Coronary artery (tissue), 2 donors: ENCODE measurements around the gene DHRS2.
"Not testable (repeated sequence)": the region's sequence is repeated elsewhere in the genome, so short reads cannot be mapped to it uniquely, and the experiment has no call there.

Experiments used
- DNase-seq: peaks from one replicate; pipeline ENCODE4 v3.0.0-alpha.2; 2017; ENCODE audit warnings: low spot score
- H3K27ac ChIP-seq, 2 donors: fragments of 200-600 bp; sonication (generic); one replicate each; pipeline ENCODE4 v1.5.1; 2016 to 2019
- H3K4me3 ChIP-seq: fragments of 200-600 bp; sonication (generic); 2 replicates; pipeline ENCODE4 v1.5.1; 2016; ENCODE audit warnings: mild to moderate bottlenecking, moderate library complexity
- TF ChIP-seq, protein P1 (sequence below): fragments of 200-600 bp; sonication (generic); IDR thresholded peaks from one replicate; pipeline ENCODE4 v1.5.1; 2019; ENCODE audit warnings: antibody characterized with exemption

The DHRS2 gene, protein sequence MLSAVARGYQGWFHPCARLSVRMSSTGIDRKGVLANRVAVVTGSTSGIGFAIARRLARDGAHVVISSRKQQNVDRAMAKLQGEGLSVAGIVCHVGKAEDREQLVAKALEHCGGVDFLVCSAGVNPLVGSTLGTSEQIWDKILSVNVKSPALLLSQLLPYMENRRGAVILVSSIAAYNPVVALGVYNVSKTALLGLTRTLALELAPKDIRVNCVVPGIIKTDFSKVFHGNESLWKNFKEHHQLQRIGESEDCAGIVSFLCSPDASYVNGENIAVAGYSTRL

DNA sequence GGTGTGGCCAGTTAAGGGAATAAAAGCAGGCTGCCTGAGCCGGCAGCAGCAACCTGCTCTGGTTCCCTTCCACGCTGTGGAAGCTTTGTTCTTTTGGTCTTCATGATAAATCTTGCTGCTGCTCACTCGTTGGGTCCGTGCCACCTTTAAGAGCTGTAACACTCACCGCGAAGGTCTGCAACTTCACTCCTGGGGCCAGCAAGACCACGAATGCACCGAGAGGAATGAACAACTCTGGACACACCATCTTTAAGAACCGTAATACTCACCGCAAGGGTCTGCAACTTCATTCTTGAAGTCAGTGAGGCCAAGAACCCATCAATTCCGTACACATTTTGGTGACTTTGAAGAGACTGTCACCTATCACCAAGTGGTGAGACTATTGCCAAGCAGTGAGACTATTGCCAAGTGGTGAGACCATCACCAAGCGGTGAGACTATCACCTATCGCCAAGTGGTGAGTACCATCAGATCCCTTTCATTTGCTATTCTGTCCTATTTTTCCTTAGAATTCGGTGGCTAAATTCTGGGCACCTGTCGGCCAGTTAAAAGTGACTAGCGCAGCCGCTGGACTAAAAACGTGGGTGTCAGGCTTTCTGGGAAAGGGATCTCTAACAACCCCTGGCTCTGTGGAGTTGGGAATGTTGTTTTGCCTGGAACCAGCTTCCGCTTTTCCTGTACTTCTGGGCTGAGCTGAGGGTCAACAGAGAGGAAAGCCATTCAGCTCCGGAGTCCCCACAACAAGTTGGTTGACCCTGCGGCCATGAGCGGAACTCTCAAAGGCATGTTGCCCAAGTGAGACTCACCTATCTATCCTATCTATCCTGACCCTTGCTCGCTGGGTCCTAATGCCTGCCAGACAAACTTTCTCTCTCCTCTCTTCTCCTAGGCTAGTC is at the start of gene DHRS2:
DHRS2 (plus strand) TSS at position 48 of the 895 bp plus-strand sequence. CDS start 2,501 bp downstream, outside the sequence.
- Histone ChIP-seq H3K4me3 (no peak within 1 kb of the TSS), H3K27ac (no peak within 1 kb of the TSS)
- peak; percentile 40 for DNase-seq
- TF ChIP-seq, protein P1, sequence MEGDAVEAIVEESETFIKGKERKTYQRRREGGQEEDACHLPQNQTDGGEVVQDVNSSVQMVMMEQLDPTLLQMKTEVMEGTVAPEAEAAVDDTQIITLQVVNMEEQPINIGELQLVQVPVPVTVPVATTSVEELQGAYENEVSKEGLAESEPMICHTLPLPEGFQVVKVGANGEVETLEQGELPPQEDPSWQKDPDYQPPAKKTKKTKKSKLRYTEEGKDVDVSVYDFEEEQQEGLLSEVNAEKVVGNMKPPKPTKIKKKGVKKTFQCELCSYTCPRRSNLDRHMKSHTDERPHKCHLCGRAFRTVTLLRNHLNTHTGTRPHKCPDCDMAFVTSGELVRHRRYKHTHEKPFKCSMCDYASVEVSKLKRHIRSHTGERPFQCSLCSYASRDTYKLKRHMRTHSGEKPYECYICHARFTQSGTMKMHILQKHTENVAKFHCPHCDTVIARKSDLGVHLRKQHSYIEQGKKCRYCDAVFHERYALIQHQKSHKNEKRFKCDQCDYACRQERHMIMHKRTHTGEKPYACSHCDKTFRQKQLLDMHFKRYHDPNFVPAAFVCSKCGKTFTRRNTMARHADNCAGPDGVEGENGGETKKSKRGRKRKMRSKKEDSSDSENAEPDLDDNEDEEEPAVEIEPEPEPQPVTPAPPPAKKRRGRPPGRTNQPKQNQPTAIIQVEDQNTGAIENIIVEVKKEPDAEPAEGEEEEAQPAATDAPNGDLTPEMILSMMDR = no peak

- Histone ChIP-seq H3K4me3 (no peak overlapping the region), H3K27ac (no peak overlapping the region)
- no peak for DNase-seq
- TF ChIP-seq, protein P1 = peak; percentile 22
Observed at GRCh38 chr14:23588884-23589598, 47.1 kb upstream of the DHRS2 start.

DNA sequence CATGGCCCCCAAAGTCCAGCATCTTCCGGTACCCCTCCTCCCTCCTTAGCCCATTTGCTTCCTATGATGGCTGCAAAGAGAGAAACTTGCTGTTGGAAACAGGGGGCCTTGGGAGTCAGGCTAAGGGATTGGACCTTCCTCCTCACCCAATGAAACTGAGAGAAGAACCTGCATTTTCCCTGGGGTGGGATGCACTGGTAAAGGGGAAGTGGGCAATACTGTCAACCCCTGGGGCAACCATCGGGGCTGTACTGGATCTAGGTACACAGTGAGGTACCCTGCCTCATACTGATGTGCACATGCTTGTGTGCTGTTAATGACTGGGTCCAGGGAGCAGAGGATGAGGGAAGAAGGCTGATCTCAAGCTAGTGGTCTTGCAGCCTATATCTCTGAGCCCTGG is 46.6 kb upstream of the DHRS2 start:
- no peak overlapping the region for H3K27ac ChIP-seq
- DNase-seq = no peak

GRCh38 chr14:23590198-23590597 is 46.0 kb upstream of the DHRS2 start:
- TF ChIP-seq, protein P1 = no peak
- Histone ChIP-seq H3K27ac (no peak overlapping the region), H3K4me3 (no peak overlapping the region)
- DNase-seq = no peak

More for the DNA sequence above, 46.6 kb upstream of the DHRS2 start:
- H3K4me3 ChIP-seq = no peak overlapping the region
- TF ChIP-seq, protein P1 = no peak

- H3K4me3 ChIP-seq, DNase-seq, H3K27ac ChIP-seq: not testable (repeated sequence)
Observed at GRCh38 chr14:23594191-23594590, 42.0 kb upstream of the DHRS2 start.

DNA sequence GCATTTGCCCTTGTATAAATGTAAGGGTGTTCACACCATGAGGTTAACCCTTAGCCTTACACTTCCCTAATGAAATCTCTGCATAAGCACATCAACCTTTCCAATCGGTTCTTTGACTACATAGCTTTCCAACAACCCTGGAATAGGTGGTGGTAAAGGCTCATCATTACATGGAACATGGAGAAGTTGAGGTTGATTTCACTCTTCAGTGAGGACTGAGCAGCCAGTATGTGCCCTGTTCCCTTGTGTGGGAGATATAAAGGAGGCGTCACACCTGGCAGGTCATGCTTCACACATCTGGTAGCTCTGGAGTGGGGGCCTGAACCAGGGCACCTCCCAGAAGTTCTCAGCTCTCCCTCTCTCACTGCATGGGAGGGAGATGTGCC is 35.8 kb upstream of the DHRS2 start:
- no peak overlapping the region for H3K27ac ChIP-seq
- DNase-seq = no peak
- TF ChIP-seq, protein P1 = no peak
- H3K4me3 ChIP-seq = no peak overlapping the region

DNA sequence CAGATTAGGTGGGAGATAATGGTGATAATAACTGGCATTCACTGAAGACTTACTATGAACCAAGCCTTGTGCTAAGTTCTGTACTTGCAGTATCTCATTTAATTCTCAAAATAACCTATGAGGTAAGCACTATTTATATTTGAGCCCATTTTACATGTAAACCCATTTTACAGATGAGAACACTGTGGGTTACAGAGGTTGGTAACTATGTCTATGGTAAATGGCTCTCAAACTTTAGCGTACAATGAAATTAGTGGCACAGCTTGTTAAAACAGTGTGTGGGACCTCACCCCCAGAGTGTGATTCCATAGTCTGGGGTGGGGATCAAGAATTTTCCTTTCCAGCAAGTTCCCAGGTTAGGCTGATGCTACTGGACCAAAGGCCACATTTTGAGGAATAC is 35.4 kb upstream of the DHRS2 start:
- H3K27ac ChIP-seq = no peak overlapping the region
- H3K4me3 ChIP-seq = no peak overlapping the region
- TF ChIP-seq, protein P1 = no peak
- no peak for DNase-seq
